Neural progenitor cell (in vitro differentiated cells): Measurements from ENCODE around the gene MSMO1.

Source experiments
- CTCF ChIP-seq: fragments of 200-600 bp; sonication (generic); IDR thresholded peaks from 2 replicates; pipeline ENCODE4 v1.5.1; 2017; ENCODE audit warnings: antibody characterized with exemption, mild to moderate bottlenecking
- EZH2 ChIP-seq: fragments of 200-600 bp; sonication (generic); IDR thresholded peaks from 2 replicates; pipeline ENCODE4 v1.6.1; 2017; ENCODE audit warnings: antibody characterized with exemption, mild to moderate bottlenecking, moderate library complexity
- EZH2phosphoT487 ChIP-seq: fragments of 200-600 bp; sonication (generic); IDR thresholded peaks from 2 replicates; pipeline ENCODE4 v1.6.1; 2017; ENCODE audit warnings: antibody characterized with exemption

GRCh38 chr4:165368114-165368513 is 40.6 kb downstream of the MSMO1 start:
- TF ChIP-seq CTCF = no peak
- no peak for TF ChIP-seq EZH2
- no peak for TF ChIP-seq EZH2phosphoT487
